ENCODE measurements around the gene ATG12. TPM values are rescaled to one million over a fixed set of nuclear protein-coding genes. Genes with fewer than 3 reads are reported as not detected.
"Not testable (repeated sequence)": the region's sequence is repeated elsewhere in the genome, so short reads cannot be mapped to it uniquely, and the experiment has no call there.

Gene ATG12
- total RNA-seq, 1 donor from 2014 or later = 73.9 TPM

GRCh38 chr5:115835481-115835880 is 5.9 kb downstream of the ATG12 start:
- no peak for DNase-seq
- TF ChIP-seq CTCF (IDR thresholded peaks at IDR 0.05) = no peak
- CTCF ChIA-PET = interaction anchor here (2.5 kb wide), 1 partner anchor 200 kb away, joined by 8 read pairs; no protein-coding TSS in a partner anchor
- Mint-ChIP-seq H3K27ac (no peak overlapping the region), H3K9me3 (no peaks in the 10 kb centered on the region), H3K36me3 (ENCODE audit: low read depth) (peaks cover 59% of the 10 kb centered on the region), H3K4me3 (no peak overlapping the region), H3K27me3 (no peaks in the 10 kb centered on the region), H3K4me1 (peaks cover 32% of the 10 kb centered on the region)
- intact Hi-C loops (cut with micrococcal nuclease) = no loop called here
- POLR2A ChIA-PET = interaction anchor here (1.7 kb wide), 1 partner anchor 291 kb away, joined by 3 read pairs; the partner anchor contains the start of gene FEM1C
- no peak for ATAC-seq (ENCODE audit: low read depth)

GRCh38 chr5:115831163-115831768 is 10.1 kb downstream of the ATG12 start:
- H3K36me3 Mint-ChIP-seq (ENCODE audit: low read depth) = peaks cover 65% of the 10 kb centered on the region
- H3K4me1 Mint-ChIP-seq = peaks cover 5% of the 10 kb centered on the region
- H3K27me3 Mint-ChIP-seq = no peaks in the 10 kb centered on the region
- intact Hi-C loops (cut with micrococcal nuclease) = loop anchor here (1.0 to 2.0 kb wide), 3 partner anchors 8 to 520 kb away; no protein-coding TSS in a partner anchor
- ATAC-seq (ENCODE audit: low read depth) (peak; percentile 64), DNase-seq (no peak)
- POLR2A ChIA-PET = interaction anchor here (0.6 to 1.4 kb wide), 2 partner anchors 10 to 14 kb away, joined by 4 to 7 read pairs; partner anchors contain the start of genes AP3S1 and ATG12
- no peak overlapping the region for H3K27ac Mint-ChIP-seq
- H3K9me3 Mint-ChIP-seq = no peaks in the 10 kb centered on the region
- no peak overlapping the region for H3K4me3 Mint-ChIP-seq
- CTCF ChIA-PET = interaction anchor here (0.8 to 2.6 kb wide), 10 partner anchors 9 to 523 kb away, joined by 3 to 20 read pairs (median 4); partner anchors contain the start of genes AP3S1 and ATG12
- peak; percentile 87 for TF ChIP-seq CTCF (IDR thresholded peaks at IDR 0.05)

- Mint-ChIP-seq H3K36me3 (ENCODE audit: low read depth) (peaks cover 53% of the 10 kb centered on the region), H3K4me1 (peaks cover 5% of the 10 kb centered on the region), H3K27ac (no peak overlapping the region), H3K27me3 (no peaks in the 10 kb centered on the region), H3K9me3 (peaks cover under 1% of the 10 kb centered on the region), H3K4me3 (no peak overlapping the region)
- ChIA-PET POLR2A (interaction anchor here (0.7 kb wide), 1 partner anchor 79 kb away, joined by 7 read pairs; no protein-coding TSS in a partner anchor), CTCF (interaction anchor here (0.6 kb wide), 1 partner anchor 10 kb away, joined by 3 read pairs; no protein-coding TSS in a partner anchor)
- DNase-seq = no peak
- TF ChIP-seq CTCF (IDR thresholded peaks at IDR 0.05) = no peak
- ATAC-seq (ENCODE audit: low read depth) = no peak
- intact Hi-C loops (cut with micrococcal nuclease) = loop anchor here (2.0 kb wide), 1 partner anchor 519 kb away; no protein-coding TSS in a partner anchor
These were observed 11.5 kb downstream of the ATG12 start for GRCh38 chr5:115829913-115830312.

- no peak for DNase-seq
- CTCF ChIA-PET = interaction anchor here (1.4 kb wide), 1 partner anchor 191 kb away, joined by 4 read pairs; no protein-coding TSS in a partner anchor
- Mint-ChIP-seq H3K4me3 (no peak overlapping the region), H3K36me3 (ENCODE audit: low read depth) (peaks cover 24% of the 10 kb centered on the region), H3K27ac (no peak overlapping the region), H3K9me3 (peaks cover 14% of the 10 kb centered on the region), H3K4me1 (no peaks in the 10 kb centered on the region), H3K27me3 (peaks cover 14% of the 10 kb centered on the region)
- POLR2A ChIA-PET = interaction anchor here (1.2 kb wide), 1 partner anchor 10 kb away, joined by 4 read pairs; the partner anchor contains the start of gene CDO1
- TF ChIP-seq CTCF (IDR thresholded peaks at IDR 0.05) = no peak
- intact Hi-C loops (cut with micrococcal nuclease) = no loop called here
- ATAC-seq (ENCODE audit: low read depth) = no peak
These were observed 15.4 kb downstream of the ATG12 start for GRCh38 chr5:115825948-115826347.

GRCh38 chr5:115824983-115825382 is 16.4 kb downstream of the ATG12 start:
- ATAC-seq (ENCODE audit: low read depth); H3K4me1 Mint-ChIP-seq; H3K4me3 Mint-ChIP-seq; intact Hi-C loops (cut with micrococcal nuclease); H3K27ac Mint-ChIP-seq; DNase-seq; POLR2A ChIA-PET; CTCF ChIA-PET: not testable (repeated sequence)
- Mint-ChIP-seq H3K9me3 (peaks cover 14% of the 10 kb centered on the region), H3K36me3 (ENCODE audit: low read depth) (peaks cover 22% of the 10 kb centered on the region), H3K27me3 (peaks cover 20% of the 10 kb centered on the region)
